ENCODE results near the gene PLA2G4E.

The PLA2G4E gene

DNA sequence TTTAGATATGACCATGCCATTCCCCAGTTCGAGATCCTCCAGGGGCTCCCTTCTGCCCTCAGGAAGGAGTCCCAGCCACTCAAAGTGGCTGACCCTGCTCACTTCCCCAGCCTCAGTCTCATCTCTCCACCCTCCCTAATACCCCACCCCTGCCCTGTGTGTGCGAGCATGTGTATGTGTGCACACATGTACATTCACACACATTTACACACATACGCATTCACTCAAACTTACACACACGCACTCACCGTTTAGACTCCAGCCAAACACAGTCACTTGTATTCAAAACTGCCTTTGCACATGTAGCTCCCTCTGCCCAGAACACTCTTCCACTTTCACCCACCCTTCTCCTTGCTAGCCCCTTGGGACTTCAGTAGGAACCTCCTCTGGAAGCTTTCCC lies 11.4 kb downstream of the PLA2G4E start:
- TF ChIP-seq, protein P1, sequence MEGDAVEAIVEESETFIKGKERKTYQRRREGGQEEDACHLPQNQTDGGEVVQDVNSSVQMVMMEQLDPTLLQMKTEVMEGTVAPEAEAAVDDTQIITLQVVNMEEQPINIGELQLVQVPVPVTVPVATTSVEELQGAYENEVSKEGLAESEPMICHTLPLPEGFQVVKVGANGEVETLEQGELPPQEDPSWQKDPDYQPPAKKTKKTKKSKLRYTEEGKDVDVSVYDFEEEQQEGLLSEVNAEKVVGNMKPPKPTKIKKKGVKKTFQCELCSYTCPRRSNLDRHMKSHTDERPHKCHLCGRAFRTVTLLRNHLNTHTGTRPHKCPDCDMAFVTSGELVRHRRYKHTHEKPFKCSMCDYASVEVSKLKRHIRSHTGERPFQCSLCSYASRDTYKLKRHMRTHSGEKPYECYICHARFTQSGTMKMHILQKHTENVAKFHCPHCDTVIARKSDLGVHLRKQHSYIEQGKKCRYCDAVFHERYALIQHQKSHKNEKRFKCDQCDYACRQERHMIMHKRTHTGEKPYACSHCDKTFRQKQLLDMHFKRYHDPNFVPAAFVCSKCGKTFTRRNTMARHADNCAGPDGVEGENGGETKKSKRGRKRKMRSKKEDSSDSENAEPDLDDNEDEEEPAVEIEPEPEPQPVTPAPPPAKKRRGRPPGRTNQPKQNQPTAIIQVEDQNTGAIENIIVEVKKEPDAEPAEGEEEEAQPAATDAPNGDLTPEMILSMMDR (conservative IDR thresholded peaks at IDR 0.05; ENCODE audit: low read depth, low read length): no peak
- DNase-seq (ENCODE audit: low read depth): no peak
- H3K4me3 ChIP-seq (ENCODE audit: low read length): no peak overlapping the region

DNA sequence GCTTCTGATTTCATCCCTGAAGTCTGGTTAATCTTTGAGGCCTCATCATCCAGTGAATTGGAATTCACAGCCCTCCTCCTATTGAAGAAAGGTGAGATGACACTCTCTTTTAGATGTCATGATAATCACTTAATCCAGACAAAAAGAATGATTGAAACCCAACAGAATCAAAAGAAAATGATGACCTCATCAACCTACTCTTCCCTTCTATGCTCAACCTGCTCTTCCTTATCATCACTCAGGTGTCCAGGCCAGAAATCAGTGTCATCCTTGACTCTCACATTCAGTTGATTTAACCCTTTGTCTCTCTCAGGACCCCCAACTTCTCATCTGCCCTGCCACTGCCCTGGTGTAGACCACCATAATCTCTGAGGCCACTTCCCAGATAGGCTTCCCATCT lies 11.8 kb downstream of the PLA2G4E start:
- no peak overlapping the region for H3K4me3 ChIP-seq (ENCODE audit: low read length)
- TF ChIP-seq, protein P1 (conservative IDR thresholded peaks at IDR 0.05; ENCODE audit: low read depth, low read length): no peak
- no peak for DNase-seq (ENCODE audit: low read depth)

DNA sequence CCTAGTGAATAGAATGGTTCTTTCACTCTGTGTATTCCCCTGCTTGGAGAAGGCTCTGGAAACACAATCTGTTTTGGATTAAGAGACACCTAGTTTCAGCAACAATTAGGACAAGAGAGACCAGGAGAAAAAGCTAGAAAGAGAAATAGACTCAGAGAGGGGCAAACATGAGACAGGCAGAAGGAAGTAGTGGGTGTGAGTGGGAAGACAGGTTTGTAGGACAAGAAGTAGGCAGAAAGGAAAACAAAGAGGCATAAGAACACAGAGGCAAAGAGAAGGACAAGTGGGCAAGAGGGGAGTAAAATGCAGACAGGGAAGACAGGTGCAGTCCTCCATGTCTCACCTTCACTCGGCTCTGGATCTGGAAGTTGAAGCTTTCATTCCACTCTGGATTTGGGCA lies 13.5 kb downstream of the PLA2G4E start:
- DNase-seq (ENCODE audit: low read depth): no peak
- TF ChIP-seq, protein P1 (conservative IDR thresholded peaks at IDR 0.05; ENCODE audit: low read depth, low read length): no peak
- no peak overlapping the region for H3K4me3 ChIP-seq (ENCODE audit: low read length)

DNA sequence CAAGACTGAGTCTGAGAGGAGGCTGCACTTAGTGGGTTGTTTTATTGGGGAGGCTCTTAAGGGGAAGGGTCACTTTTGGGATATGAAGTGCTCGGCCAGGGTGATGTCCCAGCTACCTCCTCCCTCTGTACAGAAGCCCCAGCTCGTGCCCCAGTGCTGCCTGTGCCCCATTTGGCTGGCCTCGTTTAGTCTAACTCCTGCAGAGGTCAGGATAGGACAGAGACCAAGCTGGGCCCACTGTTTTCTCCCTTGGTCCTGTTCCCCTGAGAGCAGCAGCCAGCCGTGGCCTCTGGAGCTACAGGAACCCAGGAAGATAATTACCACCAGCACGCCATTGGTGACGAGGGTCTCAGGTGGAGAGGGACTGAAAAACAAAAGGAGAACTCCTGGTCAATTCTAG lies 18.5 kb downstream of the PLA2G4E start:
- H3K4me3 ChIP-seq (ENCODE audit: low read length): no peak overlapping the region
- TF ChIP-seq, protein P1 (conservative IDR thresholded peaks at IDR 0.05; ENCODE audit: low read depth, low read length): no peak
- DNase-seq (ENCODE audit: low read depth): no peak

DNA sequence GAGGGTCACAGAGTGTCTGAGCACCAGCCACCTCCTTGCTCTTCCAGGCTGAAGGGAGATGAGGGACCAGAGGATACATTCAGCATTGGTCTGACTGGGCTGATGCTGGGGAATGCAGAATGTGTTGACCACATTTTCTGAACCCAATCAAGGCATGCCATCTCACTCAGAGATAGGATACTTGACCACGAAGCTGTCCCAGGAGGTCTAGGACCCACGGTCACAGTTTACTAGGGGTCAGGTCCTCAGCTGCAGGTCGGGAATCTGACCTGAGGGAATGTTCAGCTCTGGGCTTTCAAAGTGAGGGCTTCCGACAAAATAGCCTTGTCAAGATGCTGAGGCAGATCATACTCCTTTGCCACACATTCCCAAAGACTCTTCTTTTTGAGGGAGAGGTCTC lies 19.6 kb downstream of the PLA2G4E start:
- no peak for DNase-seq (ENCODE audit: low read depth)
- TF ChIP-seq, protein P1 (conservative IDR thresholded peaks at IDR 0.05; ENCODE audit: low read depth, low read length): no peak

DNA sequence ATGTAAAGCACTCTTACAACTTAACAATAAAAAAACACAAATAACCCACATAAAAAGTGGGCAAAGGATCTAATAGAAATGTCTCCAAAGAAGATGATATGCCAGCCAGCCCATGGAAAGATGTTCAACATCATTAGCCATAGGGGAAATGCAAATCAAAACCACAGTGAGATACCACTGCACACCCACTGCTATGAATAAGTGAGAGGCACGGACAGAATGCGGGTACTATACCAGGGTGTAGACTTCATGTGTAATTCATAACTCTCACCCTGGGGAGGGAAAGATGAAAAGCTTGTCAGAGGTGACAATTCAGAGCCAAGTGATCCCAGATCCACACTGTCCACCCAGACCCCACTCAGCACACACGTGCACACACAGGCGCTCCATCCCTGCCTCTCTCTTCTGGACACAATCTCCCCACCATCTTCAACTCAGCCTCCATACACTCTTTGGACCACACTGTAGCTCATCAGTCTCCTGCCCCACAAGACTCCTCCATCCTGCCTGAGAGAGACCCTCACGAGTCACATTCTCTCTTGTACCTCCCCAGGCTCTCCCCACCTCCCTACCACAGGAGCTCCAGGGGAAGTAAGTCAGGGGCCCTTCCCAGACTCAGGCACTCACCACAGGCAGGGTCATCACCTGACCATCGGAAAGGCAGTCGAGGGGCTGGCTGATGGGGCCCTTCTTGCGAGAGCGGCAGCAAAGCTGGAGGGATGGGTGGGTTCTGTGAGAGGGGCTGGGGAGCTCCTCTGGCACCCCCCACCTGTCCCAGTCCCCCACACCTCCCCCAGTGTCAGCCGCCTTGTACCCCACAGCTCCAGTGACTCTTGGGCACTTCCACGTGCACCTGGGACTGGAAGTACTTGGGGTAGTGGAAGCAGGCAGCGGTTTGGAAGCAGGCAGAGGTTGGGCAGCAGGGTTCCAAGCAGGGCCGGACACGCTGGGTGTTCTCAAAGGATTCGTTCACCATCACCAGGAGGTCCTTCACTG lies 21.3 kb downstream of the PLA2G4E start:
- no peak for DNase-seq (ENCODE audit: low read depth)
- TF ChIP-seq, protein P1 (conservative IDR thresholded peaks at IDR 0.05; ENCODE audit: low read depth, low read length): no peak
- no peak overlapping the region for H3K4me3 ChIP-seq (ENCODE audit: low read length)

More for the DNA sequence above, 19.6 kb downstream of the PLA2G4E start:
- H3K4me3 ChIP-seq (ENCODE audit: low read length): no peak overlapping the region

DNA sequence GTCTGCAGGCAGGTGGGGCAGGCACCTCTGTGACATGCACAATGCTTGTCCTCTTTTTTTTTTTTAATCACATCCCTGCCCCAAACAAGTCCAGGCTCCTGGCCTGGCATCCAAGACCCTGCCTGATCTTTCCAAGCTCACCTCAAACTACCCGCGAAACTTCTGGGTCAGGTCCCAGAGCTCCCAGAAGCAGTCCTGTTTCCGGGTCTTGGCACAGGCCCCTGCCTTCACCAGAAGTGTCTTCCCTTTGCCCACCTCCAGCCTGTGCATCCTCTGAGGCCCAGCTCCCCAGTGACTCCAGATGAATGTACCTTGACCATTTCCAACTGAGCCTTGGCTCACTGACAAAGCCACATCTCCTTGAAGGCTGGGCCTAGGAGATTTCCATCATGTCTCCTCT lies 23.0 kb downstream of the PLA2G4E start:
- no peak for DNase-seq (ENCODE audit: low read depth)
- H3K4me3 ChIP-seq (ENCODE audit: low read length): no peak overlapping the region
- TF ChIP-seq, protein P1 (conservative IDR thresholded peaks at IDR 0.05; ENCODE audit: low read depth, low read length): no peak
